Right atrium auricular region (tissue), 2 donors: ENCODE measurements around the gene PCDHGA10. TPM values are rescaled to one million over a fixed set of nuclear protein-coding genes. Genes with fewer than 3 reads are reported as not detected.
"Not testable (repeated sequence)": the region's sequence is repeated elsewhere in the genome, so short reads cannot be mapped to it uniquely, and the experiment has no call there.

Experiments used
- DNase-seq: peaks from one replicate; pipeline ENCODE4 v3.0.0-alpha.2; 2019; ENCODE audit warnings: low spot score
- H3K27ac ChIP-seq, 2 donors: fragments of 200-600 bp; sonication (generic); 1 replicate in 1 of 2; 2 replicates in 1 of 2; pipeline ENCODE4 v1.5.1; 2016 to 2019
- H3K27me3 ChIP-seq, 2 donors: fragments of 200-600 bp; sonication (generic); one replicate each; pipeline versions ENCODE4 v1.5.1 to v1.6.0; 2017 to 2019
- H3K36me3 ChIP-seq: fragments of 200-600 bp; sonication (generic); one replicate; pipeline ENCODE4 v1.5.1; 2016
- H3K4me1 ChIP-seq, 2 donors: fragments of 200-600 bp; sonication (generic); one replicate each; pipeline versions ENCODE4 v1.5.1 to v1.6.0; 2017 to 2019
- H3K4me3 ChIP-seq, 2 donors: fragments of 200-600 bp; sonication (generic); 1 replicate in 1 of 2; 2 replicates in 1 of 2; pipeline ENCODE4 v1.5.1; 2017 to 2019; ENCODE audit warnings: mild to moderate bottlenecking in 1 of 2, moderate library complexity in 1 of 2
- H3K9me3 ChIP-seq, 2 donors: fragments of 200-600 bp; sonication (generic); one replicate each; pipeline ENCODE4 v1.5.1; 2019
- CTCF ChIP-seq, 2 donors: fragments of 200-600 bp; sonication (generic); IDR thresholded peaks; one replicate each; pipeline ENCODE4 v1.5.1; 2019; ENCODE audit warnings: antibody characterized with exemption in 2 of 2
- total RNA-seq, 2 donors: library from RNA; depleted of rRNA; stranded (reverse); fragments of >200 nt; gene quantifications; one replicate each; pipeline ENCODE4 v1.1.0, GENCODE V29; 2016

Gene PCDHGA10
- total RNA-seq, 2 donors from 2014 or later, result 3.1 to 4.8 TPM

GRCh38 chr5:141431286-141431685, 18.5 kb downstream of the PCDHGA10 start:
- H3K9me3 ChIP-seq, result peaks cover 8 to 90% of the 10 kb centered on the region in 2 donors
- H3K36me3 ChIP-seq, result peaks cover 7% of the 10 kb centered on the region
- DNase-seq, result no peak
- peaks cover 0 to 18% of the 10 kb centered on the region in 2 donors for H3K4me1 ChIP-seq
- peak overlapping the region in 1 of 2 donors; percentile 4 for H3K27ac ChIP-seq
- H3K27me3 ChIP-seq, result no peaks in the 10 kb centered on the region
- no peak for TF ChIP-seq CTCF (IDR thresholded peaks at IDR 0.05)
- peak overlapping the region; percentile 9 to 43 for H3K4me3 ChIP-seq

GRCh38 chr5:141432308-141432707, 19.5 kb downstream of the PCDHGA10 start:
- not testable (repeated sequence) for H3K27me3 ChIP-seq, H3K4me3 ChIP-seq, DNase-seq, H3K36me3 ChIP-seq, H3K27ac ChIP-seq
- H3K9me3 ChIP-seq, result peaks cover 13 to 88% of the 10 kb centered on the region in 2 donors
- H3K4me1 ChIP-seq, result peaks cover 0 to 18% of the 10 kb centered on the region in 2 donors

- not testable (repeated sequence) for H3K27me3 ChIP-seq, H3K4me3 ChIP-seq, DNase-seq, H3K36me3 ChIP-seq, H3K27ac ChIP-seq
- Histone ChIP-seq H3K9me3 (peaks cover 11 to 87% of the 10 kb centered on the region in 2 donors), H3K4me1 (peaks cover 0 to 18% of the 10 kb centered on the region in 2 donors)
Observed at GRCh38 chr5:141432726-141433125, 19.9 kb downstream of the PCDHGA10 start.

- Histone ChIP-seq H3K4me1 (peaks cover 0 to 18% of the 10 kb centered on the region in 2 donors), H3K4me3 (no peak overlapping the region), H3K27ac (no peak overlapping the region), H3K9me3 (peaks cover 7 to 74% of the 10 kb centered on the region in 2 donors), H3K36me3 (no peaks in the 10 kb centered on the region), H3K27me3 (no peaks in the 10 kb centered on the region)
- no peak for DNase-seq
- TF ChIP-seq CTCF (IDR thresholded peaks at IDR 0.05), result no peak
Observed at GRCh38 chr5:141434006-141434405, 21.2 kb downstream of the PCDHGA10 start.

GRCh38 chr5:141437221-141437620, 24.4 kb downstream of the PCDHGA10 start:
- Histone ChIP-seq H3K27me3 (no peaks in the 10 kb centered on the region), H3K4me1 (peaks cover 0 to 3% of the 10 kb centered on the region in 2 donors), H3K36me3 (no peaks in the 10 kb centered on the region), H3K27ac (no peak overlapping the region), H3K4me3 (no peak overlapping the region), H3K9me3 (peaks cover 11 to 79% of the 10 kb centered on the region in 2 donors)
- TF ChIP-seq CTCF (IDR thresholded peaks at IDR 0.05), result no peak
- DNase-seq, result no peak

- no peaks in the 10 kb centered on the region for H3K36me3 ChIP-seq
- no peaks in the 10 kb centered on the region for H3K4me1 ChIP-seq
- peaks cover 11 to 68% of the 10 kb centered on the region in 2 donors for H3K9me3 ChIP-seq
- DNase-seq, result no peak
- H3K4me3 ChIP-seq, result no peak overlapping the region
- H3K27me3 ChIP-seq, result no peaks in the 10 kb centered on the region
- no peak overlapping the region for H3K27ac ChIP-seq
- TF ChIP-seq CTCF (IDR thresholded peaks at IDR 0.05), result no peak
Observed at GRCh38 chr5:141439411-141440141, 26.8 kb downstream of the PCDHGA10 start.

- H3K4me3 ChIP-seq, result no peak overlapping the region
- no peak for DNase-seq
- no peaks in the 10 kb centered on the region for H3K27me3 ChIP-seq
- peaks cover 11 to 66% of the 10 kb centered on the region in 2 donors for H3K9me3 ChIP-seq
- H3K4me1 ChIP-seq, result no peaks in the 10 kb centered on the region
- no peak for TF ChIP-seq CTCF (IDR thresholded peaks at IDR 0.05)
- no peak overlapping the region for H3K27ac ChIP-seq
- H3K36me3 ChIP-seq, result no peaks in the 10 kb centered on the region
Observed at GRCh38 chr5:141440341-141440740, 27.6 kb downstream of the PCDHGA10 start.
